Suprapubic skin (tissue), 4 donors: ENCODE data around the gene IKZF1. TPM values are rescaled to one million over a fixed set of nuclear protein-coding genes. Genes with fewer than 3 reads are reported as not detected.

ENCODE experiments used
- DNase-seq, 2 donors: peaks; one replicate each; pipeline ENCODE4 v3.0.0-alpha.2; 2019; ENCODE audit warnings: low spot score in 2 of 2
- H3K27ac ChIP-seq: fragments of 200-600 bp; sonication (generic); one replicate; pipeline ENCODE4 v1.5.1; 2019
- H3K27me3 ChIP-seq: fragments of 200-600 bp; sonication (generic); one replicate; pipeline ENCODE4 v1.5.1; 2019
- H3K36me3 ChIP-seq: fragments of 200-600 bp; sonication (generic); one replicate; pipeline ENCODE4 v1.5.1; 2019
- H3K4me1 ChIP-seq: fragments of 200-600 bp; sonication (generic); one replicate; pipeline ENCODE4 v1.5.1; 2019
- H3K4me3 ChIP-seq: fragments of 200-600 bp; sonication (generic); one replicate; pipeline ENCODE4 v1.5.1; 2019; ENCODE audit warnings: mild to moderate bottlenecking
- H3K9me3 ChIP-seq: fragments of 200-600 bp; sonication (generic); one replicate; pipeline ENCODE4 v1.5.1; 2019
- CTCF ChIP-seq, 2 donors: fragments of 200-600 bp in 1 of 2; fragments of 450-650 bp in 1 of 2; sonication (generic) in 1 of 2; IDR thresholded peaks; one replicate each; pipeline ENCODE4 v1.5.1; 2016 to 2019; ENCODE audit warnings: antibody characterized with exemption in 2 of 2, mild to moderate bottlenecking in 1 of 2, moderate library complexity in 1 of 2
- EP300 ChIP-seq: sonication (generic); formaldehyde crosslinking; IDR thresholded peaks from one replicate; pipeline ENCODE4 v1.6.1; 2017; ENCODE audit warnings: antibody characterized with exemption
- POLR2A ChIP-seq, 2 donors: fragments of 450-650 bp; IDR thresholded peaks; one replicate each; pipeline ENCODE4 v1.6.1; 2017; ENCODE audit warnings: antibody characterized with exemption in 2 of 2, mild to moderate bottlenecking in 2 of 2, moderate library complexity in 2 of 2
- POLR2AphosphoS5 ChIP-seq, 3 donors: sonication (generic); formaldehyde crosslinking; IDR thresholded peaks; one replicate each; pipeline ENCODE4 v1.6.1; 2017; ENCODE audit warnings: antibody characterized with exemption in 3 of 3
- WGBS: methylation state at CpG from one replicate; pipeline ENCODE4 v1.1.5; 2018; 5-methylcytosine and 5-hydroxymethylcytosine counted together
- total RNA-seq, 4 donors: library from RNA; depleted of rRNA; stranded (reverse); fragments of >200 nt; gene quantifications; one replicate each; pipeline ENCODE4 v1.1.0, GENCODE V29; 2016

Gene IKZF1
- total RNA-seq, 4 donors from 2014 or later: 3.2 to 17.5 (median 6.2) TPM

- no peak overlapping the region for H3K4me3 ChIP-seq
- no peak overlapping the region for H3K27ac ChIP-seq
- peaks cover 6% of the 10 kb centered on the region for H3K4me1 ChIP-seq
- H3K9me3 ChIP-seq: no peaks in the 10 kb centered on the region
- no peaks in the 10 kb centered on the region for H3K36me3 ChIP-seq
- H3K27me3 ChIP-seq: no peaks in the 10 kb centered on the region
- DNase-seq: no peak
- 67% methylated on average over 4 of the region's 4 CpGs for WGBS
- TF ChIP-seq POLR2AphosphoS5 (IDR thresholded peaks at IDR 0.05) (no peak), POLR2A (IDR thresholded peaks at IDR 0.05) (no peak), EP300 (no peak), CTCF (IDR thresholded peaks at IDR 0.05) (no peak)
These were observed 108.5 kb downstream of the IKZF1 start for GRCh38 chr7:50412973-50413372.

DNA sequence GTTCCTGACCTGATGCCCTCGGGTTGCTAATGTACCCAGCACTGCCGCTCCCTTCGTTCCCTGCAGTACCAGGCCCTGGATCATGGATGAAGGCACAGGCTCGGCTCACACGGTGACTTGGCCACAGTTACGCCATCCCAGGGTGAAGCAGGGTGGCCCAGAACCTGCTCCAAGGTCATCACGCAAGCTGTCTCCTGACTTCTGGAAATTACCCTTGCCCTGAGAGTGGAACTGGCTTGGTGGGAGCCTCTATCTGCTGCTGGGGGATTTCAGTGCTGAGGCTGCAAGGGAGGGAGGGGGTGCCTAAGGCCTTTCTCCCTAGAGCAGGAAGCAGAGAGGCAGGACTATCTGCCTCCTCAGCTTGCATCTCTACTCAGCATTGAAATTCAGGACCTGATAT lies 109.0 kb downstream of the IKZF1 start:
- Histone ChIP-seq H3K27me3 (no peaks in the 10 kb centered on the region), H3K4me3 (no peak overlapping the region), H3K27ac (no peak overlapping the region), H3K4me1 (peaks cover 6% of the 10 kb centered on the region), H3K36me3 (no peaks in the 10 kb centered on the region), H3K9me3 (no peaks in the 10 kb centered on the region)
- 91% methylated on average over 7 of the region's 7 CpGs for WGBS
- no peak for DNase-seq
- TF ChIP-seq CTCF (IDR thresholded peaks at IDR 0.05) (no peak), EP300 (no peak), POLR2AphosphoS5 (IDR thresholded peaks at IDR 0.05) (no peak), POLR2A (IDR thresholded peaks at IDR 0.05) (no peak)

DNA sequence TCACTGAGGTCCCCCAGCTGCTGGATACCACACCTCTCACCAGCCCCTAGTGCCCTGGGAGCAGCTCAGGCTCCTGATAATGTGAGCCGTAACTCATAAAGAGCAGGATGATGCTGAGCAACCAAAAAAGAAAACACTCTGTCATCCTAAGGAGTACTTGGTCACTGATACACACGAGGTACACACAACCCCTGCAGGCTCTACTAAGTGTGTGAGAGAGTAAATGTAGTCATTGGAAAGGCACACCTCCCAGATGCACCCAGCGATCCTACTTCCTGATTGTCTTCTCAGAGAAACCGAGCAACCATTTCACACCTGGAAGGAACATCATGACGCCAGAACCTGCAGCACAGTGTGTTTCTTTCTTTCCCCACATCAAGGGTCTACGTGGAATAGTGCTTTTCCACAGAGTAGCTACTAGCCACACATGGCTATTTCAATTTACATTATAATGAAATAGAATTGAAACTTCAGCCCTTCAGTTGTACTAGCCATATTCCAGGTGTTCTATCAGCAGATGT lies 111.4 kb downstream of the IKZF1 start:
- H3K27me3 ChIP-seq: no peaks in the 10 kb centered on the region
- H3K9me3 ChIP-seq: no peaks in the 10 kb centered on the region
- 81% methylated on average over 6 of the region's 6 CpGs for WGBS
- no peaks in the 10 kb centered on the region for H3K36me3 ChIP-seq
- H3K27ac ChIP-seq: no peak overlapping the region
- no peak overlapping the region for H3K4me3 ChIP-seq
- peaks cover 6% of the 10 kb centered on the region for H3K4me1 ChIP-seq
- DNase-seq: no peak
- no peak for TF ChIP-seq EP300
- TF ChIP-seq POLR2AphosphoS5 (IDR thresholded peaks at IDR 0.05): no peak
- no peak for TF ChIP-seq CTCF (IDR thresholded peaks at IDR 0.05)
- TF ChIP-seq POLR2A (IDR thresholded peaks at IDR 0.05): no peak

GRCh38 chr7:50416527-50417182 lies 112.1 kb downstream of the IKZF1 start:
- no peaks in the 10 kb centered on the region for H3K9me3 ChIP-seq
- peaks cover 6% of the 10 kb centered on the region for H3K4me1 ChIP-seq
- H3K27me3 ChIP-seq: no peaks in the 10 kb centered on the region
- TF ChIP-seq POLR2AphosphoS5 (IDR thresholded peaks at IDR 0.05) (no peak), POLR2A (IDR thresholded peaks at IDR 0.05) (no peak), EP300 (no peak), CTCF (IDR thresholded peaks at IDR 0.05) (no peak)
- no peak overlapping the region for H3K4me3 ChIP-seq
- no peaks in the 10 kb centered on the region for H3K36me3 ChIP-seq
- no peak overlapping the region for H3K27ac ChIP-seq
- 47% methylated on average over 7 of the region's 7 CpGs for WGBS
- DNase-seq: no peak

- no peak for TF ChIP-seq POLR2AphosphoS5 (IDR thresholded peaks at IDR 0.05)
- TF ChIP-seq CTCF (IDR thresholded peaks at IDR 0.05): peak; percentile 43 to 70
- Histone ChIP-seq H3K4me1 (peaks cover 6% of the 10 kb centered on the region), H3K9me3 (no peaks in the 10 kb centered on the region), H3K36me3 (no peaks in the 10 kb centered on the region), H3K27me3 (no peaks in the 10 kb centered on the region), H3K4me3 (no peak overlapping the region), H3K27ac (no peak overlapping the region)
- WGBS: 9% methylated on average over 4 of the region's 4 CpGs
- no peak for DNase-seq
These were observed 113.6 kb downstream of the IKZF1 start for GRCh38 chr7:50418086-50418515.
